Adrenal gland (tissue), 9 donors: Measurements from ENCODE around the gene MTCL3.

Experiments
- DNase-seq, 7 donors: peaks; one replicate each; pipeline ENCODE4 v3.0.0-alpha.2; 2019 to 2020
- H3K27ac ChIP-seq, 5 donors: fragments of 200-600 bp; sonication (generic) in 4 of 5; 1 replicate in 3 of 5; 2 replicates in 2 of 5; pipeline versions ENCODE4 v1.5.1 to v1.8.0; 2016 to 2020; ENCODE audit warnings: mild to moderate bottlenecking in 1 of 5
- H3K27me3 ChIP-seq: fragments of 200-600 bp; 2 replicates; pipeline ENCODE4 v1.8.0; 2021
- H3K36me3 ChIP-seq, 2 donors: fragments of 200-600 bp; replicated peaks in 1 of 2; 1 replicate in 1 of 2; 2 replicates in 1 of 2; pipeline versions ENCODE4 v1.5.1 to v1.8.0; 2018 to 2022
- H3K4me1 ChIP-seq, 2 donors: fragments of 200-600 bp; replicated peaks in 1 of 2; 1 replicate in 1 of 2; 2 replicates in 1 of 2; pipeline versions ENCODE4 v1.5.1 to v1.8.0; 2018 to 2021
- H3K4me3 ChIP-seq, 4 donors: fragments of 200-600 bp; sonication (generic) in 3 of 4; one replicate each; pipeline ENCODE4 v1.5.1; 2016 to 2018
- H3K9me3 ChIP-seq, 3 donors: fragments of 200-600 bp; sonication (generic) in 1 of 3; replicated peaks in 1 of 3; 1 replicate in 2 of 3; 2 replicates in 1 of 3; pipeline versions ENCODE4 v1.5.1 to v1.8.0; 2016 to 2021
- CTCF ChIP-seq, 6 experiments: fragments of 450-650 bp in 4 of 6; fragments of 200-600 bp in 2 of 6; sonication (generic) in 1 of 6; IDR thresholded peaks; 1 replicate in 5 of 6; 2 replicates in 1 of 6; pipeline versions ENCODE4 v1.5.1 to v1.8.0; 2016 to 2021; ENCODE audit warnings: antibody characterized with exemption in 6 of 6, mild to moderate bottlenecking in 2 of 6, moderate library complexity in 1 of 6
- POLR2A ChIP-seq, 2 donors: fragments of 450-650 bp; IDR thresholded peaks; one replicate each; pipeline ENCODE4 v1.6.1; 2017; ENCODE audit warnings: antibody characterized with exemption in 2 of 2, mild to moderate bottlenecking in 2 of 2, moderate library complexity in 1 of 2
- WGBS, 4 donors: extraction: QIAGEN DNeasy Blood & Tissue Kit in 2 of 4; methylation state at CpG; one replicate each; pipeline versions ENCODE4 v1.1.5 to v1.1.7; 2013 to 2017; 5-methylcytosine and 5-hydroxymethylcytosine counted together
- intact Hi-C, 2 donors: fragments of 100-400 bp; cut with DNase I; formaldehyde crosslinking; loops; one replicate each; pipeline versions ENCODE4 v1.14.1 to v1.15.0; 2022 to 2023
- donor health status: healthy with polysubstance abuse.
- donor health status: Bipolar disorder and iron deficiency.
- donor health status: DM: yes; HTN: yes; CAD: no.
- donor health status: DM: no; HTN: no; CAD: no.
- donor health status: DM: no; HTN: no; CAD: no.

The MTCL3 gene

GRCh38 chr6:127471379-127472255, 47.5 kb downstream of the MTCL3 start:
- H3K4me3 ChIP-seq, result no peak overlapping the region
- no peaks in the 10 kb centered on the region for H3K9me3 ChIP-seq
- TF ChIP-seq POLR2A (IDR thresholded peaks at IDR 0.05) (no peak), CTCF (IDR thresholded peaks at IDR 0.05) (no peak)
- DNase-seq, result no peak
- H3K4me1 ChIP-seq, result no peaks in the 10 kb centered on the region
- intact Hi-C loops, result loop anchor here in 1 of 2 donors (5.0 kb wide), 1 partner anchor 46 kb away; the partner anchor contains the start of gene MTCL3
- no peak overlapping the region for H3K27ac ChIP-seq
- H3K36me3 ChIP-seq, result no peaks in the 10 kb centered on the region
- no peaks in the 10 kb centered on the region for H3K27me3 ChIP-seq
- 66 to 72% (median 68%) methylated on average over 5 of the region's 5 CpGs for WGBS, 4 donors

DNA sequence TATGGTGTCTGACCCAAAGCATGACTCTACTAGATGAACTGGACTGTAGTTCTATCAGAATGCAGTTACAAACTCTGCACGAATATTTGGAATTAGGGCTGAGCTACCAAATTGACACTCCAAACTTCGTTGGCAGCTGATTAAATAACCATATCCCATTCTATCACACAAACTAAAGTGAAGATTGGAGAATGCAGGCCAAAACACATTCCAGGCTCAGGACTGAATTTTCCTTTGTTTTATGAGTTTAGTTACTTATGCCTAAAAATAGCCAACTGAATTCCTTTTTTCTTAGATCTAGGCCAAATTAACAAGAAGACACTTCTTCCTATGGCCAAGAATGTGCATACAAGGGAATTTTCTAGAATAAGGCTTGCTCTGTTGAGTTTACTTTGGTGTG, 50.2 kb downstream of the MTCL3 start:
- TF ChIP-seq CTCF (IDR thresholded peaks at IDR 0.05) (no peak), POLR2A (IDR thresholded peaks at IDR 0.05) (no peak)
- 76 to 93% (median 86%) methylated on average over 2 of the region's 2 CpGs for WGBS, 4 donors
- DNase-seq, result no peak
- no peak overlapping the region for H3K27ac ChIP-seq
- H3K4me1 ChIP-seq, result no peaks in the 10 kb centered on the region
- no peaks in the 10 kb centered on the region for H3K27me3 ChIP-seq
- intact Hi-C loops, result loop anchor here in 1 of 2 donors (5.0 kb wide), 1 partner anchor 73 kb away; no protein-coding TSS in a partner anchor
- H3K9me3 ChIP-seq, result no peaks in the 10 kb centered on the region
- no peak overlapping the region for H3K4me3 ChIP-seq
- H3K36me3 ChIP-seq, result no peaks in the 10 kb centered on the region

DNA sequence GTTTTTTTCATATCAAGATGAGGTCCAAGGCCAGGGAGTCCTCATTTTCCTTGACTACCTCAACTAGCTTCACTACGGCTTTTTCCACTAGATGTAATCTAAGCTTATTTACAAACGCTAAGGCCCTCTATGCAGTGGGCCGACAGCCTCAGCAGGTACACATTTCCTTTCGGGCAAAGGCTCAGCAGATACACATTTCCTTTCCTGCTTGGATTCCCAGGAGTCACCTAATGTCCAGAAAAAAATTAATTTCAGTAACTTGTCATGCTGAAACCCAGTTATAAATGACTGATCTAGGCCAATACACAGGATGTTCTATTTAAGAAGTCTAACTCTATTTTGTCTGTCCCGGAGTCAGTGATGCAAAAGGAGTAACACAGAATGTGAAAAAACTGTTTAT, 52.7 kb downstream of the MTCL3 start:
- H3K27ac ChIP-seq, result no peak overlapping the region
- intact Hi-C loops, result loop anchor here in 1 of 2 donors (5.0 kb wide), 1 partner anchor 76 kb away; no protein-coding TSS in a partner anchor
- no peaks in the 10 kb centered on the region for H3K27me3 ChIP-seq

More for the DNA sequence above, 52.7 kb downstream of the MTCL3 start:
- H3K9me3 ChIP-seq, result no peaks in the 10 kb centered on the region
- TF ChIP-seq CTCF (IDR thresholded peaks at IDR 0.05), result no peak
- TF ChIP-seq POLR2A (IDR thresholded peaks at IDR 0.05), result no peak
- 79 to 86% (median 82%) methylated on average over 5 of the region's 5 CpGs for WGBS, 4 donors
- no peaks in the 10 kb centered on the region for H3K36me3 ChIP-seq
- DNase-seq, result no peak
- H3K4me3 ChIP-seq, result no peak overlapping the region
- H3K4me1 ChIP-seq, result no peaks in the 10 kb centered on the region
